GM19455 (cell line): Measurements from ENCODE around the gene RALGPS1.
"Not testable (repeated sequence)": the region's sequence is repeated elsewhere in the genome, so short reads cannot be mapped to it uniquely, and the experiment has no call there.

ENCODE experiments used
- ATAC-seq: cut with Tn5 transposase; IDR thresholded peaks from one replicate; pipeline ENCODE4 v1.9.1; 2021; ENCODE audit not compliant: unreplicated experiment

Gene RALGPS1

DNA sequence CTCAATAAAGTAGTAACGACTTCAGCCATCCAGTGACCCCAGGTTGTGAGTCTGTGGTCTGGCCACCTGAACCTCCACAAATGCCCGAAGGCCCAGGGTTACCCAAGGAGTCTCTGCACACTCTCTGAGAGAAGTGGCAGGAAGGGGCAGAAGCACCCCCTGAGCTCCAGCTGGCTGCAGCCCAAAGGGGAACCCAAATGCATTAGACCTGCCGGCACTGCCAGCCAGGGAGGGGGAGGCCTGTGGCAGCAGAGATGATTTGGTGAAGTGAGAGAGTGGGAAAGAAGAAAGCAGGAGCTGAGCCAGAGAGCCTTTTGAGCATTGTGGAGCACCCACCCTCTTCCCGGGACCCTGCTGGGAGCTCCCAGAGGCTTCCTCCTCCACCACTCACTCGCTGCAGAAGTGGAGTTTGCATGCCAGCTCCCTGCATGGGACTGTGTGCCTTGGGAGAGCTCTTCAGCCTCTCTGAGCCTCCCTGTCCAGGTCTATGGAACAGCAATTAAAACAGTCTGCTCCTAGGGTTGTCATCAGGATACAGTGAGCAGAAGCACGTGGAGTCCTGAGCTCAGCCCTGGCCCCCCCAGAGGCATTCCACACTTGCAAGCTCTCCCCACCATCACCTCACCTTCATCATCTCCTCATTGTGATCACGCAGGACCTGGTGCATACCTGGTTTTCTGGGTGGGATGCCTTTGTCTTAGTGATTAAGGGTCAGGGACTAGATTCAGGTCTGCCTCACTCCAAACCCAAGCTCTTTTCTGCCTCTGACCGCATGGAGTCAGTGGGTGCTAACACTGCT is 221.7 kb downstream of the RALGPS1 start:
- no peak for ATAC-seq

DNA sequence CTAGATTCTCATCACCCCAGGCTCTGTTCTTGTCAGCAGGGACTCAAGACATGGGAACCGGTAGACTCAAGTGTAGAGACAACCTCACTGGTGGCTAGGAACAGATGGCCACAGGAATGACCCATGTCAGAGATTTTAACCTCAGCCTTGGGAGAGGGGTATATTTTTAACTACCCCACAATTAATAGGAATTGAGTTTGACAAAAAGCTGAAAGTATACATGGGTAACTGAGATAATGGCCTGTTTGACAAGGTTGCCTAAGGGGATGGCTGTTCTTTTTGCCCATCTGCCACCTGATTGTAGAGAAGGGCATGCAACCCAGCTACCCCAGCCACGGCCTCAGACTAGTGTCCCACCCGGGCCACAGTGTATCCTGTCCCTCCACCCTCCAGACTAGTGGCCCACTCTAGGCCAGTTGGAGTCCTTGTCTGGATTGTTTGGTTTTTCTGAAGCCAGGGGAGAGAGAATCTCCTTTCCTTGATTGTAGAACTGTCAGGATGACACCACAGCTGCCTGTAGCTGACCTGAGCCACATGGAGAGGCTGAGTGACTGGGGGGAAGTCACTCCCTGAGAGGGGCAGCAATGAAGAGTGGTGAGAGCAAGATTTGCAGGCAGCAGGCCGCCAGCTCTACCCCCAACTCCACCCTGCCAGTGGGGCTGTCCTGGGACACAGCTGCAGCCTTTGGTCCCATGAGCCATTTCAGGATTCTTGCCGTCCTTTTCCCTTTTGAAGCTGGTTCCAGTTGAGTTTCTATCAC is 222.5 kb downstream of the RALGPS1 start:
- ATAC-seq: no peak

DNA sequence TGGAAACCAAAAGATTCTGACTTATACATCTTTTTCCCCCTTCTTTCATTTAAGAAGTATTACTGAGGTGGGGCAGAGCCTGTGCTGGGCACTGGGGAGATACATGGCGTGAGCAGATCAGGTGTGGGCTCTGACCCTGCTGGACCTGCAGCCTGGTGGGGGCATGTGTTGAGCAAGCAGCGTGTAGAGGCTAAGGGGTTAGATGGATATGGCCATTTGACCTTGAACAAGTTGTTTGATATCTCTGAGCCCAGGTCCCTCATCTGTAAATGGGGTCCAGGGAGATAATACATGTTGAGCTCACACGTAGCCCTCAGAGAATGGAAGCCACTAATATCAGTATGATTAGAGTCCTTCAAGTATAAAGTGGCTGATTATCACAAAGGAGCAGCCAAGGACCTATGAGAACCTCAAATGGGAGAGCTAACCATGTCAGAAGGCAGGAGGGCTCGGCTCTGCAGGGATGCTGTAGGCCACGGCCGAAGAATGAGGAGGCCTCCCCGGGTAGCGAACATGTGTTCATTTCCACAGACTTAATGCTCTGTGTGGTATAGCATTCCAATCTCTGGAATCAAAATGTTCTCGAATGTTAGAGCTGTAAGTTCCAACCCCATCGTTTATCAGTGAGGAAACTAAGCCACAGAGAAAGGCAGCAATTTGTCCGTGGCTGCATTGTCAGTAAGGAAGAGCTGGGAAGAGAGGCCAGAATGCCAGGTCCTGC is 223.2 kb downstream of the RALGPS1 start:
- no peak for ATAC-seq

DNA sequence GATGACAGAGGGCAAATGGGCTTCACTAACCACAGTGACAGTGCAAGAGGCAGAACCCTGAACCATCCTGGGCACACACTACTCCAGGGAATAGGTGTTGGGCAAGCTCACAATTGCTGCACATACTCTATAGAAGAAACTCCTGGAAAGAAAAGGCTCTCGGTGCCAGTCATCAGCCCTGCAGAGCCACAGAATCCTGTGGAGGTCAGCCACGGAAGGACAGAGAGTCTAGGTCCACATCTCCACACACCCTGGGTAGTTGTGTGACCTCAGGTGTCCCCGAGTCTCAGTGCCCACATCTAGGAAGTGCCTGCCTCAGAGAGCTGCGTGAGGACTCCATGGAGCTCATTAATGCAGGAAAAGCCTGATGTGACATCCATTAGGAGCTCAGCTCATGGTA is 223.9 kb downstream of the RALGPS1 start:
- ATAC-seq: no peak

DNA sequence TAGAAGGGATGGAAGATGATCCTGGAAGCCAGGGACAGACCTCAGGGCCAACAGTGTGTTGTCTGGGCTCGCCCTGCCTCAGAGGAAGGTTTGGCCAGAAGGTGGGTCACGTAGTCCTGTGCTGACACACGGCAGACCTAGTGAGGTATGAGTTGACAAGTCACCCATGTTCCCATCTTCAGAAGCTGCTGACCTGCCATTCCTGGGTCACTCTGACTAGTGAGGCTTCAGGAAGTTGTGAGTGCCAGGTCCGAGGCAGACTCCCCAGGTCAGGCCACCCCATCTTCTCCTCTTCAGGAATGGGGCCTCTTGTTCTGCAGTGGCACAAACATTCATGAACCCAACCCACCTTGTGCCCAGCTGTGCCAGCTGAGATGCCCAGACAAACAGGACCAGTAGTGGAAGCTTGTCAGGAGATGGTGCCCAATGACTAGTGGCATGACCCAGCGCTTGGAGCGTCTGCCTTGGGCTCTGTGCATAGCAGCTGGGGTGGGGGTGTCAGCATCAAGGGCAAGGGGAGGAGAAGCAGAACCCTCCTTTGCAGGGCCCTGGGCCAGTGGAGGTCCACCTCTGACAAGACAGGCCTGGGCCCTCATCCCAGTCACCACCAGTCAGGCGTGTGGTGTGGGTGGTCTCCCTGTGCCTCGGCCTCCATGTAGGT is 224.6 kb downstream of the RALGPS1 start:
- ATAC-seq: no peak

DNA sequence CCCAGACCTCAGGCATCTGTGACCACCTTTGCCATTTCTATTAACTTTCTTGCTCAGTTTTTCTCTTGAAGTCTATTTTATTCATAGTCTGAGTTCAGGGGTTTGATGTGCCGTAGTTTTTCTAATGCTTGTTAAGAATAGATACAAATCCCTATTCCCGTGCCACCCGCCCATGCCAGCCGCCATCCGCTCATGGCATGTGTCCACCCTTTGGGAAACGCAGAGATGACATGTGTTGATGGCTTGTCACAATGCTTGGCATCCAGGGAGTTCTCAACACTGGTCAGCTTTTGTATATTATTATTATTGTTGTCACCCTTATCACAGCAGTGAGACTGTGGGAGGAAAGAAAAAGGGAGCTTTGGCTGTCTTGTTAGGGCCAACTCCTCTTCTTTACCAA is 225.2 kb downstream of the RALGPS1 start:
- no peak for ATAC-seq

DNA sequence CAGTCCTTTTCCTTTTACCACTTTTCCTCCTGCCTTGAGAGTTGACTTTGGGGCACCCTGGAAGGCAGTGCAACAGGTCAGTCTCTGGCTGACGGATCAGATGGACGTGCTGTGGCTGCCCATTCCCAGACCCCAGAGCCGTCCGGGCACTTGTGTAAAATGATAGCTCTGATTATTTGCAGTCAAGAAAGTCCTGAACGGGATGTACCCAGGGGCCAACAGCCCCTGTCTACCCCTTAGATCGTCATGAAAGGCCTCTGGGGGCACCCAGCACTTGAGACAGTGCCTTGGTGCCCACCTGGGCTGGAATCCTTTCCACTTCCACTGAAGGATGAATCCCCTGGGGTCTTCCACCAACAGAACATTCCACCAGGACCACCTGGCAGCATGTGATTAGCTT is 225.6 kb downstream of the RALGPS1 start:
- no peak for ATAC-seq

DNA sequence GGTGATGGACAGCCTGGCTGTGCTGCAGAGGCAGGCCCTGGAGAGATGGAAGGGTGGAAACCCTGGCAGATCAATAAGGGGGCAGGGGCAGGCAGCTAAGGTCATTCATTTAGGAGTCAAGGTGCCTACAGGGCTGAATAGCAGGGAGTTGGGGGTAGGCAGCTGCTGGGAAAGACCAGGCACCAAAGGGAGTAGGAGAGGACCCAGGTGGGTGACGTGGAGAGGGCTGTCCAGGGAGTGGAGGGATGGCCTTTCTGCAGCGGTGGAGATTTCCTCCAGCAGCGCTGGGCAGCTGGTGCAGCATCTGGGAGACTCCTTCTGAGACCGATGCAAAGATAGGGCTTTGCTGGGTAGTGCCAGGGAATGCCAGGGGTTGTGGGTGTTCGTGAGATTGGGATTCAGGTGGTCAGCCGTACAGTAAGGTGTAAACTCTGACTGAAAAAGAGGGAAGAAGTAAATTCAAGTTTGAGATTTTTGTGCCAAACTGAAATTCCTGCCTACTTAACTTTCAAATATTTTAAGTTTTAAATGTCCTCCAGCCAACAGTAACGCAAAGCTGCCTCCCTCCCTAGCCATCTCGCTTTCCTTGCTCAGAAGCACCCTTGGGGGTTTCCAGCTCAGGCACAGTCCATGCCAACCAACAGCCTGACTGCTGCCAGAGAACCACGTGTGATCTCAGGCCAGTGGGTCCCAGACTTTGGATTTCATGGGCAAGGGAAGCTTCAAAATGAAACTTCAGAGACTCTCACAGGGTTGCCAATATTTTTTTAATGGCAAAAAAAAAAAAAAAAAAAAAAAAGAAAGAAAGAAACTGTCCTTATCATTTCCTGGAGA is 226.5 kb downstream of the RALGPS1 start:
- ATAC-seq: no peak

DNA sequence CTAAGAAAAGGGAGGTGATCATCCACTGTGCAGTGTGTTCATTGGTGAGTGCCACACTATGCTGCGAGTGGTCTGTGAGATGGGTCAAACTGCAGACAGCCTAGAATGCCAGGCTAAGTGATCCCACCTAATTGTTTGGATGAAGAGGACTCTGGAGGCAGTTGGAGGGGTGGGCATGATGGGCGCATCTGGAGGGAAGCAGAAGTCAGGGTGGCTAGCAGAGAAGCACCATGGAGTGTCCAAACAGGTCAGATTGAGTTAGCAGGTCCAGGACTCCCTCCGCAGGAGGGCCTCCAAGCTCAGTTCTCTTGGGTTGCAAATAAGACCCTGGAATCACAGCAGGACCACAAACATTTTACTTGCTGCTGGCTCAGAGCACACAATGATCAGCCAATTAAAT is 227.7 kb downstream of the RALGPS1 start:
- no peak for ATAC-seq

DNA sequence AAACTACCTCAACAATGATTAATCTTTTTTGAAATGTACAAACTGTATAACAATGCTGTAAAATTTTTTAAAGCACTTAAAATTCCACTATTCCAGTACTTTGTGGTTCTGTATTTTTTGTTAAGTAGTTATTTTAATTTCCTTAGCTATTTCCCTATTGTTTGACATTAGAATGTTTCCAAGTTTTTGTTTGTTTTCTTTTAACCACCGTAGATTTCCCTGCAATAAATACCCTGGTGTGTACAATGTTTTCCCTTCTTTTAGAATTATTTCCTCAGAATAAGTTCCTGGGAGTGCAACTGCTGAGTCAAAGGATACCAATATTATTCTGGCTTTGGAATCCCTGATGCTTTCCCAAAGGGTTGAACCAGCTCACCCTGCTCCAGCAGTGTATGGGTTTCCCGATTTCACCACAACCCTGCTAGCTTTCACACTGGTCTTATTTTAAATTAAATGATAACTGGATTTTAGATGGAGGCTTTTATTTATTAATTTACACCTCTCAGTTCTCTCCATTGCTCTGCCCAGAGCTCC is 228.4 kb downstream of the RALGPS1 start:
- no peak for ATAC-seq

DNA sequence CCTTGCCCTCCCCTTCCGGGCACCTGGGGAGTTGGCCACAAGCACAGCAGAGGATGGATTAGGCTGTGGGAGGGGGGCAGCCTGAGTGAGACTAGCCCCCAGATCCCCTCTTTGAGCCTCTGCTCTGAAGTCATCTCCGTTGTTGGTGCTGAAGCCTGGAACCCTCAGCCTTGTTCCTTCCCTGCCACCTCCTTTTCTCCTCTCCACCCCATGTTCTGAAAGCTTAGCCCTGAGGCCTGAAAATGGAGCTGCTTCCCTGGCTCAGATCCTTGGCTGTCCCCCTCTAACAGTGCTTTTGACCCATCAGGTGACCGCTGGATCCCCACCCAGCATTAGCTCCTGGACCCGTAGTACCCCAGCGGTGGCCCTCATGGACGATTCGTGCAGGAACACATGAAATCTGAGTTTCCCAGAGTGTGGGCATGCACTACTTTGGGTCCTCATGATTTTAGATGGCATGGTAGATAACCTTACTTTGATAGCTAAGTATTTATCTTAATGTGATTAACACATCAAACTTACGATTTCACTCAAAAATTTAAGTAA is 229.4 kb downstream of the RALGPS1 start:
- ATAC-seq: no peak

DNA sequence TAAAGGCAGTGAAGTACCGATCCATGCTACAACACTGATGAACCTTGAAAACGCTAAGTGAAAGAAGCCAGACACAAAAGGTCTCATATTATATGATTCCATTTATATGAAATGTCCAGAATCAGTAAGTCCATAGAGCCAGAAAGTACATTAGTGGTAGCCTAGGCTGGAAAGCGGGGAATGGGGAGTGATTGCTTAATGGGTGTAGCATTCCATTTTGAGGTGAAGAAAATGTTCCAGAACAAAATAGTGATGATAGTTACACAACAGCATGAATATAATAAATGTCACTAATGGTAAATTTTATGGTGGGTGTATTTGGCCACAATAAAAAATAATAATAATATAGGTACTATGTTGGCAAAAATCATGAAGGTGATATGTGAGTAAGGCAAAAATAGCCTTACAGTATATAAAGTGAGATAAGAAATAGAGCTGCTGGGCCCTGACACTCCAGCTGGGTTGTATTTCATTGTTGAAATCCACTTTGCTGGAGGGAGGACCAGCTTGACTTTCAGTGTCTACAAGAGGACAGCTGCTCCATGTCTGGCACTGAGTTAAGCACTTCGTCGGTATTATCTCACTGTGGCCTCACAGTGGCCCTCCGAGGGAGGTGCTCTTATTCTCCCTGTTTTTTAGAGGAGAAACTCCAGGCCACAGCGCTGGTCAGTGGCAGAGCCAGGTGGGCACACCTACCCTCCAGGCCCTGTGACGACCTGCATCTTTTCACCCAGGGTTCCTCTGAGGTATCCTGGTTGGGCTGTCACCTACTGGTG is 230.3 kb downstream of the RALGPS1 start:
- no peak for ATAC-seq

DNA sequence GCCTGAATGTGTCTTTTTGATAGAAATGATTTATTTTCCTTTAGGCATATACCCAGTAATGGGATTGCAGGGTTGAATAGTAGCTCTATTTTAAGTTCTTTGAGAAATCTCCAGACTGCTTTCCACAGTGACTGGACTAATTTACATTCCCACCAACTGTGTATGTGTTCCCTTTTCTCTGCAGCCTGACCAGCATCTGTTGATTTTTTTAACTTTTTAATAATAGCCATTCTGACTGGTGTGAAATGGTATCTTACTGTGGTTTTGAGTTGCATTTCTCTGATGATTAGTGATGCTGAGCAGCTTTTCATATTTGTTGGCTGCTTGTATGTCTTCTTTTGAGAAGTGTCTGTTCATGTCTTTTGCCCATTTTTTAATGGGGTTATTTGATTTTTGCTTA is 232.3 kb downstream of the RALGPS1 start:
- not testable (repeated sequence) for ATAC-seq

DNA sequence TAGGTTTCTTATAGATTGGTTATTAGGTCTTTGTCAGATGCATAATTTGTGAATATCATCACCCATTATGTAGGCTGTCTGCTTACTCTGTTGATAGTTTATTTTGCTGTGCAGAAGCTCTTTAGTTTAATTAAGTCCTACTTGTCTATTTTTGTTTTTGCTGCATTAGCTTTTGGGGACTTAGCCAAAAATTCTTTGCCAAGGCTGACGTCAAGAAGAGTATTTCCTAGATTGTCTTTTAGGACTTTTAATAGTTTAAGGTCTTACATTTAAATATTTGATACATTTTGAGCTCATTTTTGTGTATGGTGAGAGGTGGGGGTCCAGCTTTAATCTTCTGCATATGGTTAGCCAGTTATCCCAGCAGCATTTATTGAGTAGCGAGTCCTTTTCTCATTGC is 232.7 kb downstream of the RALGPS1 start:
- no peak for ATAC-seq

DNA sequence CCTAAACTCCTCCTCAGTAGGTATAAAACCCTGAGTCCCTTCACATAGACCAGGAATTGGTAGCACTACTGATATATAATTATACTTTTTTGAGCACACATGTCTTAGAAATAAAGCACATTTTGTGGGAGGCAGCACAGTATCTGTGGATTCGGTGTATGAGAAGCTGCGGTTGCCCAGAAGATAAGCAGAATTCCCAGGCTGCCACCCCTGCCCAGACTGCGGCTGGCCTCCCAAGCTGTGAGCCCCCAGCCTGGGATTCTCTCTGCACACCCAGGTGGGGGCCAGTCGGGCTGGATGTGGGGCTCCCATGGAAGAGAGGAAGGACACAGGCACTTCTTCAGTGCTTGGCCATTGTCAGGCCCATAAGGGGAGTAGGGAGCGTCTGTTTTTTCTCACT is 233.4 kb downstream of the RALGPS1 start:
- no peak for ATAC-seq

DNA sequence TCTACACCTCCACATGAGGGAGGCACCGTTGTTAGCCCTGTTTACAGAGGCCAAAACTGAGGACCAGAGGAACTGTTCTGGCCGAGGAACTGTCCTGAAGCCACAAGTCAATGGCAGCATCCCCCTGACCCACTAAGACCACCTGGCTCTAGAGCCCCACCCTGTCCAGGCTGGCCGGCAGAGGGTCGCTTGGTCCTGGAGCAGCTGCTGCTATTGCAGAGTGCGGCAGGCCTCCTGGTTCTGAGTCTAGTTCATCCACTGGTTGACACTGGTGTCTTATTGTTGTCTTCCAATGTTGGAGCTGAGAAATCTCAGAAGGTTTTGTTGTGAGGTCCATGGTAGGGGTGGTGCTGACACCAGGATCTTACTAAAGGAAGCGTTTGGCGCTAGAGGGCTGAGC is 234.4 kb downstream of the RALGPS1 start:
- ATAC-seq: no peak

DNA sequence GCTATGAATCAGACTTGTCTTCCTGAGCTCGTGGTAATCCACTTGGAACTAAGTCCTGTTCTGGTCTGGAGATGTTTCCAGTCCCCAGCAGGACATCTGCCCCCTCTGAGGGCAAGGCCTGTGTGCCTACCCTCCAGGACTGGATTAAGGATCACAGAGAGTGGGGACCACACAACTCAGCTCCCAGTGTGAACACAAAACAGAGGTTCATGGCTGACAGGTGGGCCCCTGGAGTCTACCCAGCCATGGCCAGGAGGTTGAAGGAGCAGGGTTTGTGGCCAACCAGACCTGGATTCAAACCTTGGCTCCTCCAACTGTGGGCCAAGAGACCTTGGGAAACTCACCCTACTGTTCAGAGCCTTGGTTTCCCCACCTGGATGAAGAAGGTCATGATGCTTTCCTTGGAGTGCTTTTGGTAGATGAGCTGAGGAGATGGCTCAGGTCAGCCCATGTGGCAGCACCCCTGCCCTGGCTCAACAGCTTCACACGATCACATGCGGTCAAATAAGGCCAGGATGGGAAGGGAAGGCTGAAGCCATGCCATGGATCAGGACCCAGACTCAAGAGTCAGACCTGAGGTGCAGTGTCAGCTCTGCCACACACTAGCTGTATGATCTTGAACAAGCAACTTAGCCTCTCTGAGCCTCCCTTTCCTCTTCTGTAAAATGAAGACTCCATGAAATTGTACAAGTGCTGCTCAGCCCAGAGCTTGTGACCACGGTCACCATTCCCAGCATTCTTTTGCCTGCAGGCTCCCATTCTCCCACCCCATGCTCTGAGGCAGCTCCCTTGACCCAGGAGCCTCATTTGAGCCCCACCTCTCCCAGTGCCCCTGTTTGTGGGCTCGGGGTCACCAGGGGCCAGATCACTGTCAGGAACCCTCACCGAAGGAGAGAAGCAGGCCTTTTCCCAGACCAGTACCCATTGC is 235.1 kb downstream of the RALGPS1 start:
- no peak for ATAC-seq

DNA sequence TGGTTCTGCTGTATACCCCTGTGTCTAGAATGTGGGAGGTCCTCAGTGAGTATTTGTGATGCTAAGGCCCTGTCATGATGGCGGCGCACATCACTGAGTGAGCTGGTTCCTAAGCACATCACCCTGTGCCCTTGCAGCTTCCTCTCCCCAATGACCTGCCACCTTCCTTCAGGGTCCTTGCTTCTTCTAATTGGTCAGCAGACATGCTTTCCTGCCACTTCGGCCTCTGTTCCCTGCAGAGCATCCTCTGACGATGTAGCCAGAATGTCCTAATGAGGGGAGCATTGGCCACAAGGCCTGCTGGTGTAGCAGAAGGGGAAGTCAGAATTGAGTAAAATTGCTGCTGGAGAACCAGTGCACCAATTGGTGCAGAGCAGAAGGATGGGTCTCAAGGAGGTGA is 238.9 kb downstream of the RALGPS1 start:
- no peak for ATAC-seq
